PC-3 (cell line): ENCODE measurements around the gene TBX1. TPM values are rescaled to one million over a fixed set of nuclear protein-coding genes. Genes with fewer than 3 reads are reported as not detected.

Experiments used
- ATAC-seq: fragments of 200-7000 bp; cut with Tn5 transposase; 2 replicates; pipeline ENCODE4 v1.9.1; 2020; ENCODE audit warnings: mild to moderate bottlenecking, moderate library complexity
- BruUV-seq: library from RNA; stranded (reverse); fragments of 400-500 nt; replicated peaks from 2 replicates; lab custom pipeline; 2021; lab: Mats Ljungman, UMichigan
- CTCF ChIA-PET: fragments of 300-600 bp; sonication (Branson Sonifier 250); formaldehyde crosslinking; loops from one replicate; lab custom pipeline; 2022; ENCODE audit warnings: antibody characterized with exemption; lab: Charles Lee
- POLR2A ChIA-PET: fragments of 300-600 bp; sonication (Branson Sonifier 250); formaldehyde crosslinking; loops from one replicate; lab custom pipeline; 2022; ENCODE audit warnings: antibody characterized with exemption; ENCODE audit not compliant: unreplicated experiment; lab: Charles Lee
- DNase-seq: peaks from one replicate; pipeline ENCODE4 v3.0.0-alpha.2; 2015
- H2AFZ ChIP-seq: fragments of 300-600 bp; sonication (generic); 2 replicates; pipeline ENCODE4 v1.6.0; 2016; ENCODE audit warnings: antibody characterized with exemption, low read length
- H3F3A ChIP-seq: fragments of 300-600 bp; sonication (generic); one replicate; pipeline ENCODE4 v1.6.0; 2017; ENCODE audit warnings: antibody characterized with exemption, low read length, control low read depth, mild to moderate bottlenecking; ENCODE audit not compliant: unreplicated experiment
- H3K27ac ChIP-seq: fragments of 300-600 bp; sonication (generic); 2 replicates; pipeline ENCODE4 v1.5.1; 2016; ENCODE audit warnings: mild to moderate bottlenecking, low read length
- H3K27me3 ChIP-seq: fragments of 300-600 bp; sonication (generic); 2 replicates; pipeline ENCODE4 v1.6.1; 2016; ENCODE audit warnings: low read length, mixed read lengths
- H3K36me3 ChIP-seq: fragments of 300-600 bp; sonication (generic); 2 replicates; pipeline ENCODE4 v1.6.1; 2016; ENCODE audit warnings: low read depth, mixed run types, low read length, mixed read lengths
- H3K4me1 ChIP-seq: fragments of 300-600 bp; sonication (generic); 2 replicates; pipeline ENCODE4 v1.5.1; 2016; ENCODE audit warnings: low read length; ENCODE audit not compliant: insufficient read depth
- H3K4me2 ChIP-seq: fragments of 300-600 bp; sonication (generic); 2 replicates; pipeline ENCODE4 v1.6.0; 2016; ENCODE audit warnings: low read length
- H3K4me3 ChIP-seq: fragments of 300-600 bp; sonication (generic); 2 replicates; pipeline ENCODE4 v1.5.1; 2016; ENCODE audit warnings: mild to moderate bottlenecking, low read length, mixed read lengths
- H3K79me2 ChIP-seq: fragments of 300-600 bp; sonication (generic); 2 replicates; pipeline ENCODE4 v1.6.1; 2017; ENCODE audit warnings: low read length, mixed read lengths
- H3K9ac ChIP-seq: fragments of 300-600 bp; sonication (generic); 2 replicates; pipeline ENCODE4 v1.6.0; 2016; ENCODE audit warnings: mild to moderate bottlenecking, low read length
- H3K9me2 ChIP-seq: fragments of 300-600 bp; sonication (generic); replicated peaks from 2 replicates; pipeline ENCODE4 v1.6.1; 2016; ENCODE audit warnings: mixed run types, low read length, mixed read lengths
- H3K9me3 ChIP-seq: fragments of 300-600 bp; sonication (generic); 2 replicates; pipeline ENCODE4 v1.6.1; 2016; ENCODE audit warnings: low read length, mixed read lengths
- H4K20me1 ChIP-seq: fragments of 300-600 bp; sonication (generic); 2 replicates; pipeline ENCODE4 v1.6.1; 2016; ENCODE audit warnings: low read length, mixed read lengths
- CTCF ChIP-seq: fragments of 300-600 bp; sonication (generic); conservative IDR thresholded peaks from 2 replicates; pipeline ENCODE4 v1.5.1; 2017; ENCODE audit warnings: antibody characterized with exemption, low read depth, mild to moderate bottlenecking, low read length
- EZH2 ChIP-seq: fragments of 300-600 bp; sonication (generic); IDR thresholded peaks from one replicate; pipeline ENCODE4 v1.6.1; 2017; ENCODE audit warnings: antibody characterized with exemption, mild to moderate bottlenecking, low read length; ENCODE audit not compliant: unreplicated experiment
- EZH2phosphoT487 ChIP-seq: fragments of 300-600 bp; sonication (generic); IDR thresholded peaks from 2 replicates; pipeline ENCODE4 v1.6.1; 2018; ENCODE audit warnings: mild to moderate bottlenecking, antibody characterized with exemption, low read length, borderline replicate concordance
- intact Hi-C: fragments of 100-400 bp; cut with micrococcal nuclease; formaldehyde crosslinking; loops from 2 replicates; pipeline ENCODE4 v1.9.0; 2023
- total RNA-seq: library from RNA; depleted of rRNA; stranded (reverse); fragments of >200 nt; gene quantifications from 2 replicates; pipeline ENCODE4 v1.2.3, GENCODE V29; 2014

The TBX1 gene
- total RNA-seq, 1 experiment from 2014 or later, result 18.6 TPM

GRCh38 chr22:19737846-19738663 is 22.5 kb upstream of the TBX1 start:
- TF ChIP-seq CTCF (no peak), EZH2phosphoT487 (no peak), EZH2 (no peak)
- no TSS peak for BruUV-seq

GRCh38 chr22:19738664-19739447 is 21.7 kb upstream of the TBX1 start:
- H3K36me3 ChIP-seq, result no peaks in the 10 kb centered on the region
- no peaks in the 10 kb centered on the region for H3F3A ChIP-seq
- H3K79me2 ChIP-seq, result no peaks in the 10 kb centered on the region
- H4K20me1 ChIP-seq, result no peaks in the 10 kb centered on the region
- H3K27ac ChIP-seq, result no peak overlapping the region
- H3K4me2 ChIP-seq, result no peak overlapping the region
- H3K9ac ChIP-seq, result no peak overlapping the region
- no peaks in the 10 kb centered on the region for H3K27me3 ChIP-seq
- H3K4me3 ChIP-seq, result no peak overlapping the region
- POLR2A ChIA-PET, result no interaction called here
- TF ChIP-seq EZH2 (no peak), CTCF (no peak), EZH2phosphoT487 (no peak)
- no peaks in the 10 kb centered on the region for H3K9me3 ChIP-seq
- CTCF ChIA-PET, result no interaction called here
- no TSS peak for BruUV-seq
- no peaks in the 10 kb centered on the region for H3K4me1 ChIP-seq
- intact Hi-C loops, result no loop called here
- DNase-seq (no peak), ATAC-seq (no peak)
- no peak overlapping the region for H2AFZ ChIP-seq
- no peaks in the 10 kb centered on the region for H3K9me2 ChIP-seq

More at GRCh38 chr22:19737846-19738663, 22.5 kb upstream of the TBX1 start:
- no peaks in the 10 kb centered on the region for H3F3A ChIP-seq
- H3K9me2 ChIP-seq, result no peaks in the 10 kb centered on the region
- no peak overlapping the region for H3K27ac ChIP-seq
- H3K79me2 ChIP-seq, result no peaks in the 10 kb centered on the region
- H3K4me2 ChIP-seq, result no peak overlapping the region
- H3K9me3 ChIP-seq, result no peaks in the 10 kb centered on the region
- H3K9ac ChIP-seq, result no peak overlapping the region
- ChIA-PET POLR2A (no interaction called here), CTCF (no interaction called here)
- no peaks in the 10 kb centered on the region for H3K36me3 ChIP-seq
- no peaks in the 10 kb centered on the region for H3K4me1 ChIP-seq
- H2AFZ ChIP-seq, result no peak overlapping the region
- no peaks in the 10 kb centered on the region for H4K20me1 ChIP-seq
- no peak overlapping the region for H3K4me3 ChIP-seq
- intact Hi-C loops, result no loop called here
- ATAC-seq (no peak), DNase-seq (no peak)
- no peaks in the 10 kb centered on the region for H3K27me3 ChIP-seq
